HG03558 (cell line): ENCODE results near the gene DMRT1.
"Not testable (repeated sequence)": the region's sequence is repeated elsewhere in the genome, so short reads cannot be mapped to it uniquely, and the experiment has no call there.

Source experiments
- ATAC-seq: cut with Tn5 transposase; IDR thresholded peaks from one replicate; pipeline ENCODE4 v1.9.1; 2021; ENCODE audit warnings: moderate number of reproducible peaks; ENCODE audit not compliant: unreplicated experiment; ENCODE audit errors: extremely low read depth

DMRT1 gene

DNA sequence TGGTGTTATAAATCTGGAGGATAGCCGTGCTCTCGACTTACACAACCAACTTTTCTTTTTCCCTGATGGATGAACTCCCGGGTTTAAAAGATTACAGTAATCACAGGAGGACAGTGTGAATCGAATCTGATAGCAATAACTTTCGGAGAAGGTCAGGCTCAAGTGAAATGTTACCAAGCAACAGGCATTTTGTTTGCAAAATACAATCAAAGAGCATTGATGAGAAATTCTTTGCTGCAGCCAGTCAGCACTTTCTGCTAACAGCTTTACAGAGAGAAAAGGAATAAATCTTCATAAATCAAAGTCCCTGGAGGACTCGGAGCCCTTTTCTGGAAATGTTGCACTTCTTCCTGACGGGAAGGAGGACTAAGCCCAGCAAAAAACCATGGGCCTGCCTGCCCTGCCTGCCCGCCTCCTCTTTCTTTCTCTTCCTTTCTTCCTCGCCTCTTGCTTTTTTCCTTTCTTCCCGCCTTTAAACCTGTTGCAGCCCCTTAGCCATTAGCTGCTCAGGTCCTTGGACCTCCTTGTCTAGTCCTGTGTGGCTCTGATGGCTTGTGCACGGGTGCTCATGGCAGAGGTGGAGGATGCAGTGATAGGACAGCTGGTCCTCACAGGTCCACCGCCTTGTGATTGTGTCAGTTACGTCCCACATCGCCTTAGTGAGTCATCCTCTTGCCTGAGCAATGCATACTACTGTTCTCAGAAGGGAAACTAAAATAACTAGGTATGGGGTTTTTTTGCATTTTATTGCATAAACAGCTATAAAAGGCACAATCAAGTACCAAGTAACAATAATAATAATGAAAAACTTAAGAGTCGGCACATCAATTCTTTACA, 141.1 kb downstream of the DMRT1 start:
- ATAC-seq, result no peak

DNA sequence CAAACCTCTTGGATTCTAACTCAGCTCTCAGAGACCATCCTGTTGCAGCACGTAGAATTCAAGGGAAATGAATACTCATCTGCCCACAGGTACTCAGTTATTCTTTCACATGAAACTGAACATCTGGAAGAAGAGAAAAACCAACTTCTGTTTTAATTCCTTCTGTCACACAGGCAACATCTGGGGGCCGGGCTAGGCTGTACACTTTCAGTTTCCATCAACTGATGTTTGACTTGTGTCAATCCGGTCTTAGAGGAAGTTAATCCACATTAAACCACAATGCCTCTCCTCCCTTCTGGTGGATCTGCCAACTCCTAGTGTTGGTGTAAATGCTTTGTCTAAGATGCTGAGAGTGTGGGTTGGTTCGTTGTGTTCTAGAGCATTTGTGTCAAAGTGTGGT, 152.5 kb downstream of the DMRT1 start:
- peak; percentile 37 for ATAC-seq

DNA sequence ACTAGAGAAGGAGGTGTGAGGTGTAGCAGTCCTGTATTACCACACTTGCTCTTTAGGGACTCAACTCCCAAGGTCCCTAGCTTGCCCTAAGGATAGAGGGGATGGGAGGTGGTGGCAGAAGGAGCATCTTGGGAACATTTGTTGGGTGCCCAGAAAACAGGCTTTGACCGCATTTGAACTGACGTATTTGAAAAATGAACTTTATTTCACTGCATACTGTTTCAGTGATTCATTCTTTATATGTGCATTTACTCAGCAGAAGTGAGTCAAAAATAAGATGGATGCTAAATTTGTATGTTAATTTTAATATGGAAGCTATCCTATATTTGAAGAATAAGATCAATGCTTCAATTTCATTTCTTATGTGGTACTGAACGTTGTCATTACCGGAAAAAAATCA, 153.7 kb downstream of the DMRT1 start:
- ATAC-seq, result no peak

GRCh38 chr9:995781-996180, 154.3 kb downstream of the DMRT1 start:
- no peak for ATAC-seq

DNA sequence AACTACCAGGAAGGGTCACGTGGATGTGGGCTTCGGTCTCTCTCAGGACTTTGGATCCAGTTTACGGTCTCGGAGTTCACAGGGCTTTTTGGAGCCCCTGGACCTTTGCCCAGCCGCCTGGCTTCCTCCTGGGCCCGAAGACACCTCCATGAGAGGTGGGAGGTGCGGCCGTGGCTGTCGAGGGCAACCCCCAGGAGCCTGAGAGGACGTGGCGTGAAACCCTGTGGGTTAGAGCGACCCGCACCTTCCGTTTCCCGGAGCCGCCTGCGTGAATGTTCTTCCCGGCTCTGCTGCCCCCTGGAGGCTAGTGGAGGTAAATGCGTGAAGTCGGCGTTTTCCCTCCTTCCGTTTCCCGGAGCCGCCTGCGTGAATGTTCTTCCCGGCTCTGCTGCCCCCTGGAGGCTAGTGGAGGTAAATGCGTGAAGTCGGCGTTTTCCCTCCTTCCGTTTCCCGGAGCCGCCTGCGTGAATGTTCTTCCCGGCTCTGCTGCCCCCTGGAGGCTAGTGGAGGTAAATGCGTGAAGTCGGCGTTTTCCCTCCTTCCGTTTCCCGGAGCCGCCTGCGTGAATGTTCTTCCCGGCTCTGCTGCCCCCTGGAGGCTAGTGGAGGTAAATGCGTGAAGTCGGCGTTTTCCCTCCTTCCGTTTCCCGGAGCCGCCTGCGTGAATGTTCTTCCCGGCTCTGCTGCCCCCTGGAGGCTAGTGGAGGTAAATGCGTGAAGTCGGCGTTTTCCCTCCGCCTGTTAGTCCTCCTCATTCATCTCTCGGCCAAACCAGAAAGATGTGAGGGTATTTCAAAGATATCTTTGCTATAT, 157.0 kb downstream of the DMRT1 start:
- ATAC-seq, result not testable (repeated sequence)

DNA sequence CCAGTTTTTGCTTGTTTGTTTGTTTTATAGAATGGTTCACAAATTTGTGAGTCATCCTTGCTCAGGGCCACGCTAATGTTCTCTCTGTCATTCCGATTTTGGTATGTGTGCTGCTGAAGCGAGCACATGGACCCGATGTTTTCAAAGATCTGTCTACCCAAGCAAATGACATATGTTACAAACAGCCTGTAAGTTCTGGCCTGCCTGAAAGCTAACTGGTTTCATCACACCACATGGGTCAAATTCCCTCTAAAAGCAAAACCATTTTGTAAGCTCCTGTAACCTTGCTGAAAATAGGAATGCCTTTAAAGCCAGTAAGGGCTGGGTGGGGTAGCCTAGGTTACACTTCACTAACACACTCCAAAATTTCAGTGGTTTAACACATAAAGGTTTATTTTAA, 160.3 kb downstream of the DMRT1 start:
- ATAC-seq, result no peak

DNA sequence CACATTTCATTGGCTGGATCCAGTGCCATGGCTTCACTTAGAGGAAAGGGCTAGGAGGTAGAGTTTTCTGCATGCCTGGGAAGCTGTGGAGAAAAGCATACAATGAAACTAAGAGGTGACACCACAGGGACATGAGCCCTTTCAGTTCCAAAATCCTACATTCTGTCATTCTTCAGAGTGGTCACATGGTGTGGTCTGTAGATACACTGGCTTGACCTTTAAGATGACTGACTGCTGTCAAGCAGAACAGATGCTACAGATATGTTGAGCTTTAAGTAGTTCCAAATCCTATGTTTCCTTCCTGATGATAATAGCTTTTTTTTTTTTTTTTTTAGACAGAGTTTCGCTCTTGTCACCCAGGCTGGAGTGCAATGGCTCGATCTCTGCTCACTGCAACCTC, 161.2 kb downstream of the DMRT1 start:
- no peak for ATAC-seq

DNA sequence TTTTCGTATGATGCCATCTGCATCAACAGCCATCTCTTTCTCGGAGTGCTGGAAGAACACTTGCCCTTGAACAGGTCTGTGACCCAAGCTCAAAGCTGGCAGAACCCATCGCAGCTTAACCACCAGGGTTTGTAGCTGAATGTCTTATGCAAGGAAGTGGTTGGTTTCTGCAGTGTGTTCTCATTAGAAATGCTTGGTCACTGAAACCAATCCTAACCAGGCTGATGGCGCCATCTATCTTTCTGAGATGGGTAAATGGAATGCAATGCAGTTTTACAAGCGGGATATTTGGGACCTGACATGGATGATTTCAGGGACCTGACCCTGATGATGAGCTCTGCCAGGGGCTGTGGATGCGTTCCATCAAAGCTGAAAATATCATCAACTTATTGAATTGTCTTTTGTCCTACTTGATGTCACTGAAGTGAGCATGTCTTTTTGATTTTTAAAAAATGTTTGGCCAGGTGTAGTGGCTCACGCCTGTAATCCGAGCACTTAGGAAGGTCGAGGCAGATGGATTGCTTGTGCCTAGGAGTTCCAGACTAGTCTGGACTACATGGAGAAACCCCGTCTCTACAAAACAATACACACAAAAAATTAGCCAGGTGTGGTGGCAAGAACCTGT, 163.7 kb downstream of the DMRT1 start:
- no peak for ATAC-seq

GRCh38 chr9:1007312-1007711, 165.8 kb downstream of the DMRT1 start:
- no peak for ATAC-seq

- no peak for ATAC-seq
These were observed 166.7 kb downstream of the DMRT1 start for GRCh38 chr9:1008216-1008615.

DNA sequence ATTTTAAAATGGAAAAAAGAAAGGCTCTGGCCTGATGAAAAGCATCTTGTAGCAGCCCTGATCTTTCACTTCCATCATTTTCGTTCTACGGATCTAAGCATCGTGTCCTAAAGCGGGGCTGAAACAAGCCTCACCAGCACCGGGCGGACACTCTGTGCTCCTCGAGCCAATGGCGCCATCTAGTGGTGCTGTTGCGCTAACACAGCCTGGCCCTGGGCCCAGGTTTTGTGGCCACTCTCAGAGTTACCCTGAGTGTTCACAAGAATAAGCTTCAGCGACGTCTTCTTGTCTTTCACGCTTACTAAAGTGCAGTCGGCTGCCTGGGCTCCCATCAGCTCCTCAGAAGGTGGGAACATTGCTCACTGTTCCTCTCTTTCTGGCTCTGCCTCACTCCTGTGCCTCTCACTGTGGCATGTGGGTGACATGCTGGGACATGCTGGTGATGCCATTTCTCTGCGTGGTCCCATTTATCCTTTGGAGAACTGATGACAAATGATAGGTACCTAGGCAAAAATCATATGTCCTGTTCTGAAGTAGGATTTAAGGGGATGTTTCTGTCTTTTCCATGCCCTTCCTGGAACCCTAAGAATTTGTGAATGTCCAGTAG, 167.7 kb downstream of the DMRT1 start:
- ATAC-seq, result peak; percentile 90

- no peak for ATAC-seq
These were observed 171.5 kb downstream of the DMRT1 start for GRCh38 chr9:1013021-1013420.

DNA sequence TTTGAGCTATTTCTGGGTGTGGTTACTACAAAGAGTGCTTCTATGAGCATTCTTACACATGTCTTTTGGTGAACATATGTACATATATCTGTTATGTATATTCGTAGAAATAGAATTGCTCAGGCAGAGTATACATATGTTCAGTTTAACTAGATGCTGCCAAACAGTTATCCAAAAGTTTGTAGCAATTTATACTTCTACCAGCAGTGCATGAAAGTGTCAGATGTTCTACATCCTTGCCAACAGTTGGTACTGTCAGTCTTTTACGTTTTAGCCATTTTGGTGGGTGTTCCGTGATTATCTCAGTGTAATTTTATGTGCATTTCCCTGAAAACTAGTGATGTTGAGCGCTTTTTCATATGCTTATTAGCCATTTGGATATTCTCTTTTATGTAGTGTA, 172.7 kb downstream of the DMRT1 start:
- ATAC-seq, result no peak

- no peak for ATAC-seq
These were observed 173.1 kb downstream of the DMRT1 start for GRCh38 chr9:1014640-1015039.

DNA sequence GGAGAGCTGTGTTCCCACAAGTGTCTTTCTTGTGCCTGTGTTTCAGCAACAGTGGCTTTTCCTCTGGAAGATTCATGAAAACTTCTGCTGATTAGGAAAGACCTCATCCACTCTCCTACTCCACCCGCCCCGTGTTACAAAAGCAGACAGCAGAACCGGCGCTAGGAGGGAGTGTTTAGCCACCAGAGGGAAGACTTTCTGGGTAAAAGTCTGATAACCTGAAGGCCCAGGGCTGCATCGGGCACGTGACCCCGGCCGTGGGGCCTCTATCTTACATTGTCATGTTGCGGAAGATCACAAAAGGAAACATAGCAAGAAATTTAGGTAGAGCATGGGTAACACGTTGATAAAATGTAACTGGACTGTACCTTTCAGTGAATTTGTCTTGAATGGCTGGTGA, 176.6 kb downstream of the DMRT1 start:
- ATAC-seq, result no peak
